Kidney (tissue), 14 donors: Measurements from ENCODE around the gene FARS2. TPM values are rescaled to one million over a fixed set of nuclear protein-coding genes. Genes with fewer than 3 reads are reported as not detected.
"Not testable (repeated sequence)": the region's sequence is repeated elsewhere in the genome, so short reads cannot be mapped to it uniquely, and the experiment has no call there.

Source experiments
- DNase-seq, 5 donors: peaks; one replicate each; pipeline ENCODE4 v3.0.0-alpha.2; 2013 to 2020
- FAIRE-seq: peaks from 2 replicates; lab custom pipeline; 2012; peaks lifted over from hg19 to GRCh38; lab: Jason Lieb, UNC
- H3K27ac ChIP-seq, 2 donors: one replicate each; pipeline ENCODE4 v1.7.0; 2013; ENCODE audit warnings: low read depth in 2 of 2, low read length in 2 of 2, inconsistent platforms in 1 of 2
- H3K27me3 ChIP-seq: one replicate; pipeline ENCODE4 v1.7.1; 2013; ENCODE audit warnings: low read length, inconsistent platforms; ENCODE audit not compliant: control insufficient read depth, insufficient read depth
- H3K36me3 ChIP-seq, 3 donors: one replicate each; pipeline versions ENCODE4 v1.7.0 to v1.7.1; 2013; ENCODE audit warnings: low read length in 3 of 3, control low read depth in 1 of 3, inconsistent platforms in 1 of 3; ENCODE audit not compliant: insufficient read depth in 3 of 3, control insufficient read depth in 2 of 3
- H3K4me1 ChIP-seq, 3 donors: one replicate each; pipeline versions ENCODE4 v1.7.0 to v1.7.1; 2013; ENCODE audit warnings: low read length in 3 of 3, inconsistent platforms in 1 of 3, low read depth in 1 of 3; ENCODE audit not compliant: control insufficient read depth in 2 of 3, insufficient read depth in 2 of 3
- H3K4me3 ChIP-seq, 3 donors: one replicate each; pipeline versions ENCODE4 v1.7.0 to v1.8.1; 2013; ENCODE audit warnings: low read length in 3 of 3, control low read depth in 1 of 3, inconsistent platforms in 1 of 3
- H3K9ac ChIP-seq, 3 donors: one replicate each; pipeline versions ENCODE4 v1.7.0 to v1.7.1; 2013; ENCODE audit warnings: low read length in 3 of 3, control low read depth in 1 of 3, inconsistent platforms in 1 of 3
- H3K9me3 ChIP-seq, 3 donors: one replicate each; pipeline versions ENCODE4 v1.7.0 to v1.7.1; 2013; ENCODE audit warnings: low read length in 3 of 3, control low read depth in 1 of 3, inconsistent platforms in 1 of 3; ENCODE audit not compliant: control insufficient read depth in 2 of 3, insufficient read depth in 1 of 3
- CTCF ChIP-seq: IDR thresholded peaks from 3 replicates; pipeline ENCODE4 v1.5.1; 2012; ENCODE audit warnings: mild to moderate bottlenecking, moderate library complexity, borderline replicate concordance; ENCODE audit not compliant: insufficient read depth; ENCODE audit errors: extremely low read depth
- intact Hi-C: fragments of 100-400 bp; cut with DNase I; formaldehyde crosslinking; loops from one replicate; pipeline ENCODE4 v1.11.1; 2022
- polyA plus RNA-seq: library from polyadenylated mRNA; stranded (reverse); fragments of 350-450 nt; fragmentation: Illumina TruSeq; extraction: RNeasy Lipid Tissue Mini Kit (QIAGEN cat#74804); gene quantifications from one replicate; pipeline ENCODE4 v1.2.3, GENCODE V29; 2014; ENCODE audit warnings: low read depth, low replicate concordance; ENCODE audit not compliant: insufficient read depth
- total RNA-seq: library from RNA; stranded (reverse); fragmentation: NEBNext Ultra II Directional; extraction: Animal tissue kit (Norgen Biotek cat#: 25700); gene quantifications from one replicate; pipeline ENCODE4 v1.2.1, GENCODE V29; 2021
- donor health status: control.
- donor health status: control.
- donor health status: control.
- donor health status: control.
- donor health status: control.
- donor health status: DM: yes; HTN: yes; CAD: no.
- donor health status: Normal renal cell carcinoma (clear cell type).

FARS2 gene
- total and polyA plus RNA-seq, 2 donors from 2014 or later, result 22.1 to 24.8 TPM

DNA sequence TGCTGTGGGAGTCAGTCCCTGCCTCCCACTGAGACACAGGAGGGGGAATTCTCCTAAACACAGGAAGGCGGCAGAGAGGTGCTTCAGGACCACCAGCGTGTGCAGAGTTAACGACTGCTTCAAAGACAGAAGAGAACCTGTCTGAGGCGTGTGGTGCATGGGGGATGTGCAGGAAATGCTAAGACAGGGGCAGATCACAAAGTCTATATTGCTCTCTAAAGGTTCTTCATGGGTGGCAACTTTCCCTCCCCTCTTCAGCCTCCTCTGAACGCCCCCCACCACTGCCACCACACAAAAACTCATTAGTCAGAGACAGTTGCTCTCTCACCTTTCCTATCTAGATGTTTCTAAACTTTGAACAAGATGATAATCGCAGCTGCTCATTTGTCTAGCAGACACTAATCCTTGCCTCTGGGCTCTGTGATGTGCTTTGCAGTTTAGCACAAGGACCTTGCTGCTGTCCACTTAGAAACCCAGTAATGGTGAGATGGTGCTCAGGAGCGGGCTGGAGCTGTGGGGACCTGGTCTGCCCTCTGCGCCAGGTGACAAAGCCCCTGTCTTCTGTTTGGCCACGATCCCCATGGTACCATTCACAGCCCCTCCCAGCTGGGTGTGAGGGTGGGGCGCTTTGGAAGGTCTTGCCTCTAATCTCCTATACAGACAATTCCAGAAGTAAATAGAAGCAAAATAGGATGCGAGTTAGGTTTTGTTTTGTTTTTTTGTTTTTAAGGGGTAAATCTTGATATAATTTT is 525.8 kb downstream of the FARS2 start:
- intact Hi-C loops, result no loop called here
- Histone ChIP-seq H3K9ac (no peak overlapping the region), H3K36me3 (no peaks in the 10 kb centered on the region), H3K9me3 (no peaks in the 10 kb centered on the region), H3K4me1 (no peaks in the 10 kb centered on the region), H3K27ac (no peak overlapping the region), H3K4me3 (no peak overlapping the region), H3K27me3 (no peaks in the 10 kb centered on the region)
- no peak for TF ChIP-seq CTCF
- FAIRE-seq (no peak), DNase-seq (peak in 1 of 5 donors; percentile 25)

DNA sequence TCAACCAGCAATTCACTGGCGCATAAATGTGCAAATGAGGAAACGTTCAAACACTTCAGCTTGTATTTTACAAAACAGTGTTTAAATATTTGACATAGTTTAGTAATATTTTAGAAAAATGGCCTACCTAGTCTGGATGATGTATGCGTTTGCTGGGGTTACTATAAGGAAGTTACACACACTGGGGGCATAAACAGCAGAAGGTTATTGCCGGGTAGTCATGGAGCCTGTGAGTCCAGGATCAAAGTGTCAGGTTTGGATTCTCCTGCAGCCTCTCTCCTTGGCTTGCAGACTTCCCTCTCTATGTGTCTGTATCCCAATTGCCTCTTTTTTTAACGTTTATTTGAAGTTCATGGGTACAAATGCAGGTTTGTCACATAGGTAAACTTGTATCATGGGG is 528.1 kb downstream of the FARS2 start:
- H3K4me3 ChIP-seq, H3K27me3 ChIP-seq, H3K4me1 ChIP-seq, FAIRE-seq, DNase-seq, H3K36me3 ChIP-seq, H3K9me3 ChIP-seq, intact Hi-C loops, H3K9ac ChIP-seq, H3K27ac ChIP-seq: not testable (repeated sequence)

GRCh38 chr6:5796555-5796954 is 535.2 kb downstream of the FARS2 start:
- H3K27me3 ChIP-seq, H3K9ac ChIP-seq, H3K36me3 ChIP-seq, H3K4me1 ChIP-seq, H3K4me3 ChIP-seq, intact Hi-C loops, FAIRE-seq, H3K9me3 ChIP-seq, DNase-seq, H3K27ac ChIP-seq: not testable (repeated sequence)

GRCh38 chr6:5806406-5806805 is 545.1 kb downstream of the FARS2 start:
- H3K4me3 ChIP-seq, H3K36me3 ChIP-seq, H3K9me3 ChIP-seq, H3K27ac ChIP-seq, intact Hi-C loops, H3K27me3 ChIP-seq, FAIRE-seq, DNase-seq, H3K9ac ChIP-seq, H3K4me1 ChIP-seq: not testable (repeated sequence)

DNA sequence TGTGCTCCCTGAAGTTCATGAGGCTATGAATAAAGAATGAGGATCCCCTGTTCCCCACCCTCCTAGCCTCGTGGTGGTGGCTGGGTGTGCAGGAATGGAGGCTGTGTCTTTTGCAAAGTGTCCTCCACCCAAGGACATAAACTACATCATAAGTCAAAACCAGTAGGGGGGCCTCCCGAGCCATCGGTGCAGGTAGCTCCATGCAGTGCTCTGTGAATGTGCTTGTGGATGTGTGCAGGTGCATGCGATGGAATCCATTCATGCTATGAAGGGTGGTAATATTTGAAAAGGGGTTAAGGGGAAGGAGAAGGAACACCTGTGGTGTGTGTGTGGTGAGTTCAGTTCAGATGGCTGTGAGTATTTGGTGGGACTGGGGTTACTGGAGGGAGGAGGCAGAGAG is 548.1 kb downstream of the FARS2 start:
- Histone ChIP-seq H3K9ac (no peak overlapping the region), H3K4me1 (no peaks in the 10 kb centered on the region), H3K4me3 (no peak overlapping the region), H3K36me3 (no peaks in the 10 kb centered on the region), H3K27me3 (no peaks in the 10 kb centered on the region), H3K9me3 (peaks cover 0 to 7% (median 0%) of the 10 kb centered on the region in 3 donors), H3K27ac (no peak overlapping the region)
- DNase-seq, result no peak
- no peak for TF ChIP-seq CTCF
- intact Hi-C loops, result no loop called here
- FAIRE-seq, result no peak
